WERI-Rb-1 (cell line): Measurements from ENCODE around the gene DENND5B.

ENCODE experiments used
- DNase-seq: peaks from one replicate; pipeline ENCODE4 v3.0.0-alpha.2; 2020
- H3K27ac ChIP-seq: fragments of 250-450 bp; sonication (Bioruptor Pico); 2 replicates; pipeline ENCODE4 v1.5.1; 2020; ENCODE audit warnings: mild to moderate bottlenecking, moderate library complexity
- H3K27me3 ChIP-seq: fragments of 250-450 bp; sonication (Bioruptor Pico); 2 replicates; pipeline ENCODE4 v1.5.1; 2021; ENCODE audit warnings: mild to moderate bottlenecking, low read depth, moderate library complexity; ENCODE audit not compliant: insufficient read depth, severe bottlenecking
- H3K36me3 ChIP-seq: fragments of 250-450 bp; sonication (Bioruptor Pico); 2 replicates; pipeline ENCODE4 v1.5.1; 2020; ENCODE audit warnings: mild to moderate bottlenecking, moderate library complexity
- H3K4me3 ChIP-seq: 2 replicates; pipeline ENCODE4 v1.5.1; 2011; ENCODE audit warnings: low read depth, mild to moderate bottlenecking, control low read depth, low read length
- H3K9me3 ChIP-seq: fragments of 250-450 bp; sonication (Bioruptor Pico); 2 replicates; pipeline ENCODE4 v1.5.1; 2021; ENCODE audit warnings: mild to moderate bottlenecking, moderate library complexity; ENCODE audit not compliant: severe bottlenecking
- TF ChIP-seq, protein P1 (sequence below): IDR thresholded peaks from 2 replicates; pipeline ENCODE4 v1.5.1; 2011; ENCODE audit warnings: low read depth, mild to moderate bottlenecking, control low read depth, inconsistent platforms, low read length

DENND5B gene

DNA sequence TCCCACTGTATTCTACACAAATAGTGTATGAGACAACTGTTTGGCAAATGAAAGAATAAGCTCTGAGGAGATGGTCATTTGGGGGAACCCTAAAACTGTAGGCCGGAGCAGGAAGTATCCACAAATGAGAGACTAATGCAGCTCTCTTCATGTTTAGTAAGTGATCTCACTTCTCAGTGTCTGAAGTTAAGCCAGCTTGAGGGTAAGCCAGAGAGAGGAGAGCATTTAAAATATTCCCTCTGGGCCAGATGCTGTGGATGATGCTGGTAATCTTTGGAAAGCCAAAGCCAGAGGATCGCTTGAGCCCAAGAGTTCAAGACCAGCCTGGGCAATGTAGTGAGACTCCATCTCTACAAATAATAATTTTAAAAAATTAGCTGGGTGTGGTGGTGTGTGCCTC, 134.4 kb downstream of the DENND5B start:
- H3K4me3 ChIP-seq: no peak overlapping the region
- H3K9me3 ChIP-seq: no peaks in the 10 kb centered on the region
- DNase-seq: no peak
- TF ChIP-seq, protein P1, sequence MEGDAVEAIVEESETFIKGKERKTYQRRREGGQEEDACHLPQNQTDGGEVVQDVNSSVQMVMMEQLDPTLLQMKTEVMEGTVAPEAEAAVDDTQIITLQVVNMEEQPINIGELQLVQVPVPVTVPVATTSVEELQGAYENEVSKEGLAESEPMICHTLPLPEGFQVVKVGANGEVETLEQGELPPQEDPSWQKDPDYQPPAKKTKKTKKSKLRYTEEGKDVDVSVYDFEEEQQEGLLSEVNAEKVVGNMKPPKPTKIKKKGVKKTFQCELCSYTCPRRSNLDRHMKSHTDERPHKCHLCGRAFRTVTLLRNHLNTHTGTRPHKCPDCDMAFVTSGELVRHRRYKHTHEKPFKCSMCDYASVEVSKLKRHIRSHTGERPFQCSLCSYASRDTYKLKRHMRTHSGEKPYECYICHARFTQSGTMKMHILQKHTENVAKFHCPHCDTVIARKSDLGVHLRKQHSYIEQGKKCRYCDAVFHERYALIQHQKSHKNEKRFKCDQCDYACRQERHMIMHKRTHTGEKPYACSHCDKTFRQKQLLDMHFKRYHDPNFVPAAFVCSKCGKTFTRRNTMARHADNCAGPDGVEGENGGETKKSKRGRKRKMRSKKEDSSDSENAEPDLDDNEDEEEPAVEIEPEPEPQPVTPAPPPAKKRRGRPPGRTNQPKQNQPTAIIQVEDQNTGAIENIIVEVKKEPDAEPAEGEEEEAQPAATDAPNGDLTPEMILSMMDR: no peak
- H3K36me3 ChIP-seq: no peaks in the 10 kb centered on the region; the same call in 1 of the 2 replicates
- no peak overlapping the region for H3K27ac ChIP-seq
- H3K27me3 ChIP-seq: no peaks in the 10 kb centered on the region

DNA sequence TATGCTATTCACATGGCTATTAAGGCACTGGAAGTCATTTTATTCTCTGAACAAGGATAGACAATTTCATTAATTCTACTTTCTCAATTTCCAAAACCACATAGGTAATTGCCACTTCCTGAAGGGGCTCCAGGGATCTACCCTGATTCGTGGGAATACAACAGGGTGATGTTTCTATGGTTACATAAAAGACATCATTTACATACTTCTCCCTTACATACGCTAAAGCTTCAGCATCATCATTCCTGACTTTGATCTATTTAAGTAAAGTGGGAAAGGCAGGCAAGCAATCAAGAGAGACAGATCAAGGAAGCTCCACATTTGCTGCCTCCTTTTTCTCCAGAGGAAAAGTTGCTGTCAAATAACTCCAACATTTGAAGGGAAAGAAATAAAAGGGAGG, 146.2 kb downstream of the DENND5B start:
- Histone ChIP-seq H3K36me3 (0 out of 2 replicates have a peak, but pooled peaks cover 5% of the 10 kb centered on the region), H3K27me3 (no peaks in the 10 kb centered on the region), H3K4me3 (no peak overlapping the region), H3K9me3 (no peaks in the 10 kb centered on the region), H3K27ac (no peak overlapping the region)
- DNase-seq: no peak
- TF ChIP-seq, protein P1: no peak

DNA sequence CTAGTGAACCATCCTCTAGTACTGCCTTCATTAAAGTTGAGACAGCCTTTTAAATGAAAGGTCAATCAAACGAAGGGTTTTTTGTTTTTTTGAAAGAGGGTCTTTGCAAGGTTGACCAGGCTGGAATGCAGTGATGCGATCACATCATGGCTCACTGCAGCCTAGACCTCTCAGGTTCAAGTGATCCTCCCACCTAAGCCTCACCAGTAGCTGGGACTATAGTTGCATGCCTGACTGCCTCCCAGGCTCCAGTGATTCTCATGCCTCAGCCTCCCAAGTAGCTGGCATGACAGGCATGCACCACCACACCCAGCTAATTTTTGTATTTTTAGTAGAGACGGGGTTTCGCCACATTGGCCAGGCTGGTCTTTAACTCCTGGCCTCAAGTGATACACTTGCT, 150.3 kb downstream of the DENND5B start:
- TF ChIP-seq, protein P1: no peak
- no peak for DNase-seq
- Histone ChIP-seq H3K36me3 (no peaks in the 10 kb centered on the region), H3K4me3 (no peak overlapping the region), H3K27me3 (no peaks in the 10 kb centered on the region), H3K9me3 (no peaks in the 10 kb centered on the region), H3K27ac (no peak overlapping the region)

DNA sequence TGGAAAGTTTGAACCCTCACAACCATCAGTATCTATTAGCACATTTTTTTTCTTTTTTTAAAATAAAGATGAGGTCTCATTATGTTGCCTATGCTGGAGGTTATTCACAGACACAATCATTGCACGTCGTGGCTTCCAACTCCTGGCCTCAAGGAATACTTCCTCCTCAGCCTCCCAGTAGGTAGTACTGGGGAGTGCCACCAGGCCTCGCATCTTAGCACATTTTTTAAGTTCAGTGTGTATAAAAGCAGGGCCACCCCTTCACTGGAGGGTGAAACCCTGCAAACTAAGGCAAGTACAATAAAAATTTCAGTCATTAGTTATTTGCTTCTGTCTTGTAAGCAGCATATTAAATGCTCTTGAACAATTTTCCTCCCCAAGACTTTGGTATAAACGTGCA, 150.8 kb downstream of the DENND5B start:
- no peak for DNase-seq
- TF ChIP-seq, protein P1: no peak
- no peaks in the 10 kb centered on the region for H3K27me3 ChIP-seq
- H3K4me3 ChIP-seq: no peak overlapping the region
- H3K36me3 ChIP-seq: no peaks in the 10 kb centered on the region
- no peak overlapping the region for H3K27ac ChIP-seq
- H3K9me3 ChIP-seq: no peaks in the 10 kb centered on the region

DNA sequence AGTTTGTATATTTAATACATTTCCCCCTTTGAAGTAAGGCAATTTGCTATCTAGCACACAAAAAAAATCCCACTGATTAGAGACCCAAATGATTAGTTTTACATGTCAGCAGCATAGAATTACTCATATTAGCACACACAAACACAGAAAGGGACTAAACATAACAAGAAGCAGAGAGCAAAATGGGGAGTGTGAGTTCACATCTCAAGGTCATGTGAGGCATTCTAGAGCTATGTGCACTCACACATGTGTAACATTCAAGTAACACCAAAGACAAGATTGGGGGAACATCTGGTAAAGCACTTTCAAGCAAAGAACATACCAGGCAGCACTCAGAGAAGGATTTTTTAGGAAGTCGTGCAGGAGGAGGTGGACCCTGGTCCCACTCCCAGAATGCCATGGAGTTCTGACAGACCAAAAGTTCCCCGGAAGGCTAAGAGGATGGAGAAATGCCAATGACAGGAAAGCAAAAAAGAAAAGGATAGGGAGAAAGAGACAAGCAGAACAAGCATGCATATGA, 159.2 kb downstream of the DENND5B start:
- TF ChIP-seq, protein P1: no peak
- Histone ChIP-seq H3K27ac (no peak overlapping the region), H3K4me3 (no peak overlapping the region), H3K27me3 (no peaks in the 10 kb centered on the region), H3K36me3 (no peaks in the 10 kb centered on the region), H3K9me3 (no peaks in the 10 kb centered on the region)
- DNase-seq: no peak

DNA sequence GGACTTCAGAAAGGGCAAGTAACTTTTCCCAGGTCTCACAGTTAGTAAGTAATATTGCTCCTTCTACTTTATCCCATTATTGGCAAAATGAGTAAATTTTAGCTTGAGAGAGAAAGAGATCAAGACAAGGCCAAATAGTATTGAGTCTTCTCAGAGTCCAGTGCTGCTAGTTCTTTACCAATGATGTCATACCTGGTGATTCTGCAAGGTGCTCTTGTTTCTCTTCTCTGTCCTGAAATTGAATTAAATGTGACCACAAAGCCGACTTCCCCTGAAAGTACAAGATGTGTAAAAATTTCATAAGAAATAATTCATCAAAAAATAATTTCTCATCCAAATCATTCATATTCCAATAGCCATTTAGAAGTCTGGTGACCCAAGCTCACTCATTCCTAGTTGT, 167.5 kb downstream of the DENND5B start:
- no peak overlapping the region for H3K27ac ChIP-seq
- no peak for DNase-seq
- TF ChIP-seq, protein P1: no peak

More for the DNA sequence above, 167.5 kb downstream of the DENND5B start:
- Histone ChIP-seq H3K4me3 (no peak overlapping the region), H3K9me3 (no peaks in the 10 kb centered on the region), H3K27me3 (no peaks in the 10 kb centered on the region), H3K36me3 (peaks cover 6% of the 10 kb centered on the region)
